ENCODE data around the gene PBX3.

The PBX3 gene

DNA sequence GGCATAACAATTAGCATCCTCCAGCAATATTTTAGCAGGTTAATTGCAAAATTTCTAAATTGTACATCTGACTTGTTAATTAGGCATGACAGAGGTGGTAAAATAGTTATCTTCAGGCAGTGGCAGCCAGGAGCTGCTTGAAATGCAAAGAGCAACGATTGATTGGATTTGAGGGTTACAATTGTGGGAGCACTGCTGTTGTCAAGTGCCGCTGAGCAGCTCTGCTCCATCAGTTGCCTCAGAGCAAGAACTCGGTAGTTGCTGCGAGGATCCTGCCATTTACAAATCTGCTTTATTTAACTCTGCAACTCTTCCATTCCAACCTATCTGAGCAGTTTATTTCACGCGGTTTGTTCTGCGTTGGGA is 12.6 kb downstream of the PBX3 start:
- Histone ChIP-seq H3K27ac (no peak overlapping the region), H3K9me3 (no peaks in the 10 kb centered on the region), H3K36me3 (no peaks in the 10 kb centered on the region), H3K4me1 (peaks cover 0 to 7% (median 2%) of the 10 kb centered on the region in 4 donors), H3K4me3 (peak overlapping the region in 1 of 2 donors; percentile 10), H3K27me3 (no peaks in the 10 kb centered on the region)
- TF ChIP-seq, protein P1, sequence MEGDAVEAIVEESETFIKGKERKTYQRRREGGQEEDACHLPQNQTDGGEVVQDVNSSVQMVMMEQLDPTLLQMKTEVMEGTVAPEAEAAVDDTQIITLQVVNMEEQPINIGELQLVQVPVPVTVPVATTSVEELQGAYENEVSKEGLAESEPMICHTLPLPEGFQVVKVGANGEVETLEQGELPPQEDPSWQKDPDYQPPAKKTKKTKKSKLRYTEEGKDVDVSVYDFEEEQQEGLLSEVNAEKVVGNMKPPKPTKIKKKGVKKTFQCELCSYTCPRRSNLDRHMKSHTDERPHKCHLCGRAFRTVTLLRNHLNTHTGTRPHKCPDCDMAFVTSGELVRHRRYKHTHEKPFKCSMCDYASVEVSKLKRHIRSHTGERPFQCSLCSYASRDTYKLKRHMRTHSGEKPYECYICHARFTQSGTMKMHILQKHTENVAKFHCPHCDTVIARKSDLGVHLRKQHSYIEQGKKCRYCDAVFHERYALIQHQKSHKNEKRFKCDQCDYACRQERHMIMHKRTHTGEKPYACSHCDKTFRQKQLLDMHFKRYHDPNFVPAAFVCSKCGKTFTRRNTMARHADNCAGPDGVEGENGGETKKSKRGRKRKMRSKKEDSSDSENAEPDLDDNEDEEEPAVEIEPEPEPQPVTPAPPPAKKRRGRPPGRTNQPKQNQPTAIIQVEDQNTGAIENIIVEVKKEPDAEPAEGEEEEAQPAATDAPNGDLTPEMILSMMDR (IDR thresholded peaks at IDR 0.05), result no peak
- intact Hi-C loops (cut with DNase I; ENCODE audit: low total_unique reads), result no loop called here
- no peak for DNase-seq

DNA sequence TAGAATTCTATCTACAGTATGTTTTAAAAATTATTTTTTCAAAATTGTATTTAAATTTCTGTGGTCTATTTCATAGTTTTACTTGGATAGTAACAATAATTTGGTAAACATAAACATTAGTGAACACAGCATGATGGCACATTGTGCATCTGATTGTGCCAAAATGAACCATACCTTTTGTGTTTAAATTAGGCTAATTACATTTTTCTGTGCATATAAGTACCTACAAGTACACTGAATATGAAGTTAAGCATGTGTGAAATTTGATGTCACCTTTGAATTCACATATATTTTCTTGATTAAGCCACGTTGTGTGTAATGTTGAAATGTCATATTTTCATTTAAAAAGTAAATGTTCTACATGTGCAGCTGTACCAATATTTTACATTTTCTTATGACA is 13.4 kb downstream of the PBX3 start:
- intact Hi-C loops (cut with DNase I; ENCODE audit: low total_unique reads), result no loop called here
- no peak overlapping the region for H3K27ac ChIP-seq
- TF ChIP-seq, protein P1 (IDR thresholded peaks at IDR 0.05), result no peak
- H3K9me3 ChIP-seq, result no peaks in the 10 kb centered on the region
- no peak overlapping the region for H3K4me3 ChIP-seq
- no peak for DNase-seq
- H3K4me1 ChIP-seq, result peaks cover 0 to 7% (median 2%) of the 10 kb centered on the region in 4 donors
- H3K36me3 ChIP-seq, result no peaks in the 10 kb centered on the region
- no peaks in the 10 kb centered on the region for H3K27me3 ChIP-seq

DNA sequence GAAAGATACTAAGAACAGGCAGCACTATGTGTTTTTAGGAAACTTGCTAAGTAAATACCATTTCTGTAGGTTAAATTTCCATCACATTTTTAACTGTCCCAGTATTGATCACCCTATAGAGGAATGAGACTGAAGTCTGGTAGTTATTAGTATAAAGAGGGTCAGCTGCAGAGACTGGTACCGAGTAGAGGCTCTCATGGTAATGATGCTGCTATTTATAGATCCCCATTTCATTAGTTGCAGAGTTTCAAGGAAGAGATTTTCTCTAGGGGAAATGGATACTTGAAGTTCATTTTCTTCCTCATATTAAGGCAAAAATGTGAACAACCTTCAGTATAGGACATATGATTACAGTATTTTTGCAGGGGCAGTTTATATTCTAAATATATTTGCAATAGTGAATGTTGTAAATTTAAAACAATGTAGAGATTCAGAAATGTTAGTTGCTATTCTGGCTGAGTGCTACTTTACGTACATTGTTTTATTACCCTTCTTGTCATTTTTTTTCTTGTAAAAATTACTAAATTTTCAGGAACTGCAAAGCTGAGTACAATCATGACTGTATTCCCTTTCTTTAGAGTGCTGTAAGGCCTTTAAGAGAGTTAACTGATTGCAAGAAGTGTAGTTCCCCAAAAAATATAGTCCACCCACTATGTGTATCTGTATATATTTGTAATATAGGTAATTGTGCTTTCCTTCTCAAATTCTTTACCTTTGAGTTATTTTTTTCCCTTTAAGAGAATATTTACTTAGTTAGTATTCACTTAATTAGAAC is 14.7 kb downstream of the PBX3 start:
- no peak for DNase-seq
- intact Hi-C loops (cut with DNase I; ENCODE audit: low total_unique reads), result no loop called here
- H3K4me3 ChIP-seq, result no peak overlapping the region
- H3K9me3 ChIP-seq, result no peaks in the 10 kb centered on the region
- TF ChIP-seq, protein P1 (IDR thresholded peaks at IDR 0.05), result no peak
- H3K36me3 ChIP-seq, result no peaks in the 10 kb centered on the region
- peaks cover 0 to 7% (median 2%) of the 10 kb centered on the region in 4 donors for H3K4me1 ChIP-seq
- H3K27me3 ChIP-seq, result no peaks in the 10 kb centered on the region
- no peak overlapping the region for H3K27ac ChIP-seq

DNA sequence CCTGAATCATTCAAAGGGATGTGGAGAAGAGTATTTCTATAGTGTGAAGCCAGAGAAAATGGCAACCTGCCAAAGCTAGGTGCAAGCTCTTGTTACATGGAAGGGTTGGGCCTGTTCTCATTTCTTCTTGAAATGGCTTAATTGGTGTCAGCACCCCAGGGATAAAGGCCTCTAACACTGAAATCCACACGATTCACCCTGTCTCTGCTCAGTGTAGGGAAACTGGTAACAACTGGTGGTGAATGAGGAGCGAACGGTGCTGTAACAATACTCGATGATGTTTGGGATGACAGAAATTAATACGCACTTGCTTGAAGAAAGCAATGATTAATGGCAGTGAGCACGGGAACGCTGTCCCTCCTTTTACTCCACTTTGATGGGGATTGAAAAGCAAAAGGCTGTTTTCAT is 16.2 kb downstream of the PBX3 start:
- intact Hi-C loops (cut with DNase I; ENCODE audit: low total_unique reads), result no loop called here
- no peak overlapping the region for H3K4me3 ChIP-seq
- peaks cover 0 to 7% (median 2%) of the 10 kb centered on the region in 4 donors for H3K4me1 ChIP-seq
- H3K9me3 ChIP-seq, result no peaks in the 10 kb centered on the region
- TF ChIP-seq, protein P1 (IDR thresholded peaks at IDR 0.05), result no peak
- no peaks in the 10 kb centered on the region for H3K36me3 ChIP-seq
- no peak for DNase-seq
- no peak overlapping the region for H3K27ac ChIP-seq
- no peaks in the 10 kb centered on the region for H3K27me3 ChIP-seq

DNA sequence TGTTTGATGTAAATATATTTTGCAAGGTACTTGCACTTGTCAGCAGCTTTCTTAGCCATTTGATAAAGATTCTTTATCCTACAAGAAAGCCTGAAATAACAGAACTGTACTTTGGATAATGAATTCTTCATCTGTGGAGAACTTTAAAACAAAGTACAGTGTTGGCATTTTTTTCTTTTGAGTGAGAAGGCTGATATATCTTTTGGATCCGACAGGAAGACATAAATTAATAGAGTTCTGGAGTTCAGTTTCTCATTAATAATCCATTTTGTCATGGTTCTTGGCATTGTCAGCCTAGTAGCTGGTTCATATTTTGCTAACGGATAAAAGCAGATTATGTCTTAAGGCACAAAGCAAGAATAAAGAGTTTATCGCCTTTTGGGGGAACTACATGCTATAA is 17.0 kb downstream of the PBX3 start:
- no peak overlapping the region for H3K4me3 ChIP-seq
- TF ChIP-seq, protein P1 (IDR thresholded peaks at IDR 0.05), result no peak
- H3K4me1 ChIP-seq, result peaks cover 0 to 4% (median under 1%) of the 10 kb centered on the region in 4 donors
- no peak overlapping the region for H3K27ac ChIP-seq
- H3K36me3 ChIP-seq, result no peaks in the 10 kb centered on the region
- H3K9me3 ChIP-seq, result no peaks in the 10 kb centered on the region
- H3K27me3 ChIP-seq, result no peaks in the 10 kb centered on the region
- DNase-seq, result no peak
- intact Hi-C loops (cut with DNase I; ENCODE audit: low total_unique reads), result no loop called here
